Liver (tissue), 9 donors: ENCODE data around the gene HSD17B3. TPM values are rescaled to one million over a fixed set of nuclear protein-coding genes. Genes with fewer than 3 reads are reported as not detected.

Experiments used
- DNase-seq: peaks from one replicate; pipeline ENCODE4 v3.0.0-alpha.2; 2017; ENCODE audit warnings: low spot score
- H3K27ac ChIP-seq, 2 donors: one replicate each; pipeline ENCODE4 v1.7.0; 2013; ENCODE audit warnings: inconsistent platforms in 2 of 2, low read length in 2 of 2, control low read depth in 1 of 2, low read depth in 1 of 2, mild to moderate bottlenecking in 1 of 2
- H3K27me3 ChIP-seq, 4 donors: one replicate each; pipeline versions ENCODE4 v1.6.1 to v1.7.0; 2013; ENCODE audit warnings: low read length in 3 of 4, inconsistent platforms in 1 of 4, mild to moderate bottlenecking in 1 of 4, moderate library complexity in 1 of 4; ENCODE audit not compliant: control insufficient read depth in 4 of 4, insufficient read depth in 4 of 4
- H3K36me3 ChIP-seq, 4 donors: one replicate each; pipeline versions ENCODE4 v1.6.1 to v1.7.0; 2013; ENCODE audit warnings: low read length in 3 of 4, mild to moderate bottlenecking in 3 of 4, low read depth in 1 of 4, moderate library complexity in 1 of 4; ENCODE audit not compliant: control insufficient read depth in 4 of 4, insufficient read depth in 3 of 4
- H3K4me1 ChIP-seq, 4 donors: one replicate each; pipeline versions ENCODE4 v1.6.1 to v1.7.0; 2013; ENCODE audit warnings: low read length in 3 of 4, mild to moderate bottlenecking in 3 of 4, moderate library complexity in 1 of 4; ENCODE audit not compliant: control insufficient read depth in 4 of 4, insufficient read depth in 4 of 4
- H3K4me3 ChIP-seq, 3 donors: one replicate each; pipeline versions ENCODE4 v1.6.1 to v1.7.0; 2013; ENCODE audit warnings: low read length in 3 of 3, control low read depth in 1 of 3, low read depth in 1 of 3, mild to moderate bottlenecking in 1 of 3
- H3K9ac ChIP-seq, 2 donors: one replicate each; pipeline ENCODE4 v1.7.0; 2013; ENCODE audit warnings: low read length in 2 of 2, mild to moderate bottlenecking in 2 of 2, moderate library complexity in 2 of 2, control low read depth in 1 of 2, low read depth in 1 of 2
- H3K9me3 ChIP-seq, 4 donors: one replicate each; pipeline versions ENCODE4 v1.6.1 to v1.7.0; 2013; ENCODE audit warnings: low read length in 3 of 4; ENCODE audit not compliant: control insufficient read depth in 4 of 4
- ATF3 ChIP-seq: IDR thresholded peaks from 2 replicates; pipeline ENCODE4 v1.6.1; 2016; ENCODE audit warnings: antibody characterized with exemption
- EGR1 ChIP-seq, 2 donors: IDR thresholded peaks; 2 replicates each; pipeline ENCODE4 v1.6.1; 2016 to 2018; ENCODE audit warnings: antibody characterized with exemption in 2 of 2, low read depth in 2 of 2
- FOXA1 ChIP-seq: IDR thresholded peaks from 2 replicates; pipeline ENCODE4 v1.6.1; 2016; ENCODE audit warnings: antibody characterized with exemption
- FOXA2 ChIP-seq: IDR thresholded peaks from 2 replicates; pipeline ENCODE4 v1.6.1; 2016; ENCODE audit warnings: antibody characterized with exemption
- GABPA ChIP-seq, 2 donors: IDR thresholded peaks in 1 of 2; conservative IDR thresholded peaks in 1 of 2; 2 replicates each; pipeline ENCODE4 v1.6.1; 2016; ENCODE audit warnings: antibody characterized with exemption in 2 of 2, mild to moderate bottlenecking in 1 of 2, moderate library complexity in 1 of 2
- HNF4A ChIP-seq, 2 donors: conservative IDR thresholded peaks; 2 replicates each; pipeline ENCODE4 v1.6.1; 2016; ENCODE audit warnings: antibody characterized with exemption in 2 of 2, mild to moderate bottlenecking in 2 of 2
- HNF4G ChIP-seq: IDR thresholded peaks from 2 replicates; pipeline ENCODE4 v1.6.1; 2016; ENCODE audit warnings: antibody characterized with exemption
- JUND ChIP-seq, 2 donors: IDR thresholded peaks; 2 replicates each; pipeline ENCODE4 v1.6.1; 2016; ENCODE audit warnings: antibody characterized with exemption in 2 of 2
- MAX ChIP-seq: IDR thresholded peaks from 2 replicates; pipeline ENCODE4 v1.6.1; 2016; ENCODE audit warnings: antibody characterized with exemption
- NR2F2 ChIP-seq: IDR thresholded peaks from 2 replicates; pipeline ENCODE4 v1.6.1; 2016; ENCODE audit warnings: antibody characterized with exemption
- RAD21 ChIP-seq, 2 donors: IDR thresholded peaks; 2 replicates each; pipeline ENCODE4 v1.6.1; 2016; ENCODE audit warnings: antibody characterized with exemption in 2 of 2, mild to moderate bottlenecking in 2 of 2
- REST ChIP-seq: IDR thresholded peaks from 2 replicates; pipeline ENCODE4 v1.6.1; 2016; ENCODE audit warnings: antibody characterized with exemption, mild to moderate bottlenecking
- RXRA ChIP-seq, 2 donors: IDR thresholded peaks; 2 replicates each; pipeline ENCODE4 v1.6.1; 2017 to 2018; ENCODE audit warnings: antibody characterized with exemption in 2 of 2, mild to moderate bottlenecking in 1 of 2
- SP1 ChIP-seq: IDR thresholded peaks from 2 replicates; pipeline ENCODE4 v1.6.1; 2018; ENCODE audit warnings: antibody characterized with exemption, mild to moderate bottlenecking
- TAF1 ChIP-seq: conservative IDR thresholded peaks from 2 replicates; pipeline ENCODE4 v1.6.1; 2016; ENCODE audit warnings: antibody characterized with exemption, mild to moderate bottlenecking
- YY1 ChIP-seq: IDR thresholded peaks from 2 replicates; pipeline ENCODE4 v1.6.1; 2016; ENCODE audit warnings: antibody characterized with exemption, mild to moderate bottlenecking
- ZBTB33 ChIP-seq: IDR thresholded peaks from 2 replicates; pipeline ENCODE4 v1.6.1; 2016; ENCODE audit warnings: antibody characterized with exemption
- WGBS: extraction: QIAGEN DNeasy Blood & Tissue Kit; methylation state at CpG from one replicate; pipeline ENCODE4 v1.1.7; 2013; 5-methylcytosine and 5-hydroxymethylcytosine counted together
- polyA plus RNA-seq, 2 donors: library from polyadenylated mRNA; stranded (reverse) in 1 of 2; unstranded in 1 of 2; fragments of 200-250 nt in 1 of 2; fragments of >200 nt in 1 of 2; fragmentation: Nextera tagmentation in 1 of 2; extraction: Ambion mirVana in 1 of 2; gene quantifications; one replicate each; pipeline versions ENCODE4 v1.2.1 to v1.2.3, GENCODE V29; 2013 to 2015
- total RNA-seq, 2 donors: library from RNA; depleted of rRNA; stranded (reverse); fragments of >200 nt; gene quantifications; one replicate each; pipeline ENCODE4 v1.2.3, GENCODE V29; 2014
- donor health status: healthy.
- donor health status: healthy.
- donor health status: healthy.
- donor health status: healthy.
- donor health status: healthy.

Gene HSD17B3
- total and polyA plus RNA-seq, 4 donors: 0.75 to 1.6 (median 0.96) TPM

- Histone ChIP-seq H3K36me3 (no peaks in the 10 kb centered on the region), H3K27ac (no peak overlapping the region), H3K9me3 (no peaks in the 10 kb centered on the region), H3K4me3 (no peak overlapping the region), H3K9ac (no peak overlapping the region), H3K27me3 (no peaks in the 10 kb centered on the region), H3K4me1 (no peaks in the 10 kb centered on the region)
- TF ChIP-seq GABPA (IDR thresholded peaks at IDR 0.05 in 1 of 2, conservative IDR thresholded peaks at IDR 0.05 in 1 of 2) (no peak), SP1 (no peak), NR2F2 (no peak), REST (no peak), RAD21 (IDR thresholded peaks at IDR 0.05) (no peak), JUND (IDR thresholded peaks at IDR 0.05) (no peak), RXRA (IDR thresholded peaks at IDR 0.05) (no peak), TAF1 (no peak), HNF4A (conservative IDR thresholded peaks at IDR 0.05) (no peak), FOXA1 (no peak), ZBTB33 (no peak), ATF3 (no peak), EGR1 (IDR thresholded peaks at IDR 0.05; ENCODE audit: low read depth in 2 of 2) (no peak), MAX (no peak), HNF4G (no peak), FOXA2 (no peak), YY1 (no peak)
- WGBS: 75% methylated on average over 11 of the region's 11 CpGs
- DNase-seq: no peak
Observed at GRCh38 chr9:96253059-96253696, 48.8 kb downstream of the HSD17B3 start.

- no peak overlapping the region for H3K27ac ChIP-seq
- WGBS: 95% methylated on average over 4 of the region's 4 CpGs
- TF ChIP-seq RXRA (IDR thresholded peaks at IDR 0.05) (no peak), ZBTB33 (no peak), FOXA2 (no peak), MAX (no peak), SP1 (no peak), EGR1 (IDR thresholded peaks at IDR 0.05; ENCODE audit: low read depth in 2 of 2) (no peak), NR2F2 (no peak), GABPA (IDR thresholded peaks at IDR 0.05 in 1 of 2, conservative IDR thresholded peaks at IDR 0.05 in 1 of 2) (no peak), TAF1 (no peak), JUND (IDR thresholded peaks at IDR 0.05) (no peak), HNF4G (no peak), ATF3 (no peak), REST (no peak), HNF4A (conservative IDR thresholded peaks at IDR 0.05) (no peak), YY1 (no peak), FOXA1 (no peak)
Observed at GRCh38 chr9:96251451-96251850, 50.5 kb downstream of the HSD17B3 start.

More at GRCh38 chr9:96251451-96251850, 50.5 kb downstream of the HSD17B3 start:
- no peak overlapping the region for H3K9ac ChIP-seq
- no peaks in the 10 kb centered on the region for H3K4me1 ChIP-seq
- H3K4me3 ChIP-seq: no peak overlapping the region
- no peaks in the 10 kb centered on the region for H3K36me3 ChIP-seq
- H3K9me3 ChIP-seq: no peaks in the 10 kb centered on the region
- no peak for DNase-seq
- H3K27me3 ChIP-seq: no peaks in the 10 kb centered on the region
